ENCODE results near the gene WWOX. TPM values are rescaled to one million over a fixed set of nuclear protein-coding genes. Genes with fewer than 3 reads are reported as not detected.

WWOX gene
- total RNA-seq, 6 experiments from 2014 or later = 0.46 to 3.4 (median 1.3) TPM

GRCh38 chr16:78415013-78415412 lies 315.6 kb downstream of the WWOX start:
- H3K4me1 Mint-ChIP-seq (ENCODE audit: low read depth) = no peaks in the 10 kb centered on the region
- no peak for TF ChIP-seq CTCF (IDR thresholded peaks at IDR 0.05)
- no peak for DNase-seq
- peaks cover 5% of the 10 kb centered on the region; the same call in 1 of the 2 replicates for H3K27me3 Mint-ChIP-seq (ENCODE audit: insufficient read depth)
- peaks cover 65% of the 10 kb centered on the region for H3K9me3 Mint-ChIP-seq
- peaks cover 6% of the 10 kb centered on the region; the same call in 1 of the 2 replicates for H3K36me3 Mint-ChIP-seq (ENCODE audit: low read depth)
- no peak overlapping the region for H3K27ac Mint-ChIP-seq
- H3K4me3 Mint-ChIP-seq = no peak overlapping the region

GRCh38 chr16:78415669-78416068 lies 316.2 kb downstream of the WWOX start:
- DNase-seq = no peak
- no peak for TF ChIP-seq CTCF (IDR thresholded peaks at IDR 0.05)
- Mint-ChIP-seq H3K27ac (no peak overlapping the region), H3K4me3 (no peak overlapping the region), H3K27me3 (ENCODE audit: insufficient read depth) (peaks cover 5% of the 10 kb centered on the region; the same call in 1 of the 2 replicates), H3K9me3 (peaks cover 60% of the 10 kb centered on the region), H3K36me3 (ENCODE audit: low read depth) (peaks cover 5% of the 10 kb centered on the region; the same call in 1 of the 2 replicates), H3K4me1 (ENCODE audit: low read depth) (no peaks in the 10 kb centered on the region)

- no peak overlapping the region for H3K4me3 Mint-ChIP-seq
- H3K27me3 Mint-ChIP-seq (ENCODE audit: insufficient read depth) = peaks cover 5% of the 10 kb centered on the region; the same call in 1 of the 2 replicates
- no peak for TF ChIP-seq CTCF (IDR thresholded peaks at IDR 0.05)
- peaks cover 5% of the 10 kb centered on the region; the same call in 1 of the 2 replicates for H3K36me3 Mint-ChIP-seq (ENCODE audit: low read depth)
- H3K9me3 Mint-ChIP-seq = peaks cover 57% of the 10 kb centered on the region
- no peaks in the 10 kb centered on the region for H3K4me1 Mint-ChIP-seq (ENCODE audit: low read depth)
- DNase-seq = no peak
- no peak overlapping the region for H3K27ac Mint-ChIP-seq
Measured at GRCh38 chr16:78416400-78416799, 316.9 kb downstream of the WWOX start.

- Mint-ChIP-seq H3K4me1 (ENCODE audit: low read depth) (no peaks in the 10 kb centered on the region), H3K27ac (no peak overlapping the region), H3K4me3 (no peak overlapping the region), H3K27me3 (ENCODE audit: insufficient read depth) (no peaks in the 10 kb centered on the region), H3K9me3 (peaks cover 31% of the 10 kb centered on the region), H3K36me3 (ENCODE audit: low read depth) (no peaks in the 10 kb centered on the region)
- DNase-seq = no peak
- TF ChIP-seq CTCF (IDR thresholded peaks at IDR 0.05) = no peak
Measured at GRCh38 chr16:78421181-78421708, 321.8 kb downstream of the WWOX start.

- Mint-ChIP-seq H3K27me3 (ENCODE audit: insufficient read depth) (no peaks in the 10 kb centered on the region), H3K27ac (no peak overlapping the region)
- no peak for TF ChIP-seq CTCF (IDR thresholded peaks at IDR 0.05)
Measured at GRCh38 chr16:78425281-78425680, 325.8 kb downstream of the WWOX start.

More at GRCh38 chr16:78425281-78425680, 325.8 kb downstream of the WWOX start:
- Mint-ChIP-seq H3K4me1 (ENCODE audit: low read depth) (no peaks in the 10 kb centered on the region), H3K9me3 (peaks cover 32% of the 10 kb centered on the region), H3K4me3 (no peak overlapping the region), H3K36me3 (ENCODE audit: low read depth) (no peaks in the 10 kb centered on the region)
- DNase-seq = no peak
